Bone marrow (tissue), 2 donors: ENCODE results near the gene CFHR4.
"Not testable (repeated sequence)": the region's sequence is repeated elsewhere in the genome, so short reads cannot be mapped to it uniquely, and the experiment has no call there.

Source experiments
- DNase-seq, 2 donors: peaks; one replicate each; lab custom pipeline; 2025; lab: John Stamatoyannopoulos, UW

CFHR4 gene

DNA sequence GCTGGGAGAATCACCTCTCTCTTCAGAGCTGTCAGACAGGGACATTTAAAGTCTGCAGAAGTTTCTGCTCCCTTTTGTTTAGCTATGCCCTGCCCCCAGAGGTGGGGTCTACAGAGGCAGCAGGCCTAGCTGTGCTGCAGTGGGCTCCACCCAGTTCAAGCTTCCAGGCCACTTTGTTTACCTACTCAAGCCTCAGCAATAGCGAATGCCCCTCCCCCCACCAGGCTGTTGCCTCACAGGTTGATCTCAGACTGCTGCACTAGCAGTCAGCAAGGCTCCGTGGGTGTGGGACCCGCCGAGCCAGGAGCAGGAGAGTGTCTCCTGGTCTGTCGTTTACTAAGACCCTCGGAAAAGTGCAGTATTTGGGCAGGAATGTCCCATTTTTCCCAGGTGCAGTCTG is 53.6 kb downstream of the CFHR4 start:
- DNase-seq = not testable (repeated sequence)

GRCh38 chr1:196943568-196943967 is 55.7 kb downstream of the CFHR4 start, which contains the start of gene CFHR2:
Gene CFHR2, plus strand, starts transcription at chr1:196943738. Its CDS starts 143 bp downstream, at chr1:196943881.
- DNase-seq = not testable (repeated sequence)

DNA sequence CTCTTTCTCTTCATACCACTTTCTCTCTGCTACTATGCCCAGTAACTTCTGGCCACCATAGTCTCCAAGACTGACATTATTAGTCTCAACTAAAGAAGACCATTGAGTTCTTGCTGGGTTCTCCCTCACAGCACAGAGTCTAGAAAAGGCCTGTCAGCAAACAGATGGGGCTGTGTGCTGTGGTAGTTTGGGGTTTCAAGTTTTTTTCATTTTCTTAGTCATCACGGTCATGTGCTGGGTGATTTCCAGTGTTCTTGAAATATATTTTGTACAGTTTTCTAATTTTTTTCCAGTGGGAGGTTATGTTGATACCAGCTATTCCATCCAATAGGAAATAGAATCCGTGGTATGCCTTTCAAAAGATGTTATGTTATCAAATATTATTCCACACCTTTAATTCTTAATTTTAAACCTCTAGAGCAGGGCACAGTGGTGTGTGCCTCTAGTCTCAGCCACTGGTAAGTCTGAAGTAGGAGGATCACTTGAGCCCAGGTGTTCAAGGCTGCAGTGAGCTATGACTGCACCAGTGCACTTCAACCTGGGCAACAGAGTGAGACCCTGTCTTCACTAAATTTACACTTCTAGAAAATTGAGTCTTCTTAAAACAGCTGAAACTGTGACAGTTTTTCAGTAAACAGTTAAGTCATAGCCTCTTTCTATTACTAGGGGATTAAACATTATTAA is 64.0 kb downstream of the CFHR4 start:
- no peak for DNase-seq

- no peak for DNase-seq
These were observed 66.9 kb downstream of the CFHR4 start for GRCh38 chr1:196954778-196955177.

GRCh38 chr1:196955926-196956325 is 68.1 kb downstream of the CFHR4 start:
- no peak for DNase-seq

DNA sequence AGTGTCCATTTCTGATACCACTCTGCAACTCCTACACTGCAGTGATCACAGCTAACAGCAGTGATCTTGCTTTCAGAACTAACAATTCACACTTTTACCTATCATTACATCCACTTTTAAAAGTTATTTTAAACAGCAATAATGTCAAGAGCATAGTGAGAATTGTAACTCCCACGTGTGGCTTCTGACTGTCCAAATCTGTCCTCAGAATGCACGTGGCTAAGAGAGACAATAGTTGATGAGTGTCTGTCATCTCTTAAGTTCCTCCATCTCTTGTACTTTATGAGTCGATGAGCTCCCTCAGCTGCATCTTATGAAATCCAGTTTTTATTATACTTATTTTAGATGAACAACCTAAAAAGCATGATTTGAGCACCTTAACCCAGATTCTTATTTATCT is 73.0 kb downstream of the CFHR4 start:
- no peak for DNase-seq
